OCI-LY1 (cell line): Measurements from ENCODE around the gene DBNL.
"Not testable (repeated sequence)": the region's sequence is repeated elsewhere in the genome, so short reads cannot be mapped to it uniquely, and the experiment has no call there.

Experiments used
- CTCF ChIP-seq: fragments of 200-600 bp; sonication (generic), shearing (Covaris generic); IDR thresholded peaks from 2 replicates; pipeline ENCODE4 v1.5.1; 2017; ENCODE audit warnings: mild to moderate bottlenecking, antibody characterized with exemption, low read length, moderate library complexity, mixed read lengths
- EZH2 ChIP-seq: fragments of 200-600 bp; sonication (generic), shearing (Covaris generic); IDR thresholded peaks from 2 replicates; pipeline ENCODE4 v1.8.0; 2017; ENCODE audit warnings: borderline replicate concordance, mixed run types, mild to moderate bottlenecking, antibody characterized with exemption, low read length, moderate library complexity, mixed read lengths

- not testable (repeated sequence) for TF ChIP-seq CTCF, EZH2
Observed at GRCh38 chr7:44012081-44012480, 32.4 kb upstream of the DBNL start.
